Jurkat, Clone E6-1 (cell line): Measurements from ENCODE around the gene ADGRE1.

Experiments used
- DNase-seq: peaks from one replicate; pipeline ENCODE4 v3.0.0-alpha.2; 2011; ENCODE audit warnings: low read depth, low spot score
- H3K4me3 ChIP-seq: 2 replicates; pipeline ENCODE4 v1.5.1; 2011; ENCODE audit warnings: mild to moderate bottlenecking, low read length, control low read depth, moderate library complexity

Gene ADGRE1

DNA sequence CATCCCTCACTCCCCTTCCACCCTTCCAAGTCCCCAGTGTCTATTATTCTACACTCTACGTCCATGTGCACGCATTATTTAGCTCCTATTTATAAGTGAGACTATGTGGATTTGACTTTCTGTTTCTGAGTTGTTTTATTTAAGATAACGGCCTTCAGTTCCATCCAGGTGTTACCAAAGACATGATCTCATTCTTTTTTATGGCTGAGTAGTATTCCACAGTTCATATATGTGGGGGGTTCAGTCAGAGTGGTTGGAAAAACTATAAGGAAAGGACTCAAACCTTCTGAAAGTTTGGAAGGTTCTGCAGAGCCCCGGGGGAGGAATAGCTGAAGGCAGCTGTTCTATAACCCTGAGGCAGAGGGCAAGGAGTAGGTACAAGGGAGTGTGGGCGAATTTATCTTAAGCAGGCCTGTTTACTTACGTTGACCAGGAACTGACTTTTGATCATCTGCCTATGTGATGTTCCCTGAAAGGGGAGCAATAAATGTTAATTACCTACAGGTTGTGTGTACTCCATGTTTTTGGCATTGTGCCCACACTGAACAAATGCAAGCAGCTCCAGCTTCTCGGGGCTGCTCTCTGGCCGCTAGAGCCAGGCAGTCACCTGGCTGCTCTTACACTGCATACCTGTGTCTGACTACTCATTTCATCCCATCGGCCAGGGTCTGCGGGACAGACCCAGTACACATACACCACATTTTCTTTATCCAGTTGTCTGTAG, 13.5 kb upstream of the ADGRE1 start:
- no peak for DNase-seq
- no peak overlapping the region for H3K4me3 ChIP-seq

DNA sequence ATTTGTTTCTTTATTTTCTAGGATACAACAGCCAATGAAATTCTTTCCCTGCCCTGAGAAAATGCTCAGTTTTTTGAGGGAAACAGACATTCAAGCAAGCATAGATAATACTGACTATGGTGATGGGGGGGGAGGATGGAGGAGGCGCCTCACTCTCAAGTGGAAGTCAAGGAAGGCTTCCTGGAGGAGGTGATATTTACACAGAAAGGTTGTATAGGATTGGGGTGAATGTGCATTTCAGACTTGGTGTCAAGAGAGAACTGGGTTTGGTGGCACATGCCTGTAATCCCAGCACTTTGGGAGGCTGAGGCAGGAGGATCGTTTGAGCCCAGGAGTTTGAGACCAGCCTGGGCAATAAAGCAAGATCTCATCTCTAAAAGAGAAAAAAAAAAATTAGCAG, 12.2 kb upstream of the ADGRE1 start:
- H3K4me3 ChIP-seq = no peak overlapping the region
- DNase-seq = no peak

DNA sequence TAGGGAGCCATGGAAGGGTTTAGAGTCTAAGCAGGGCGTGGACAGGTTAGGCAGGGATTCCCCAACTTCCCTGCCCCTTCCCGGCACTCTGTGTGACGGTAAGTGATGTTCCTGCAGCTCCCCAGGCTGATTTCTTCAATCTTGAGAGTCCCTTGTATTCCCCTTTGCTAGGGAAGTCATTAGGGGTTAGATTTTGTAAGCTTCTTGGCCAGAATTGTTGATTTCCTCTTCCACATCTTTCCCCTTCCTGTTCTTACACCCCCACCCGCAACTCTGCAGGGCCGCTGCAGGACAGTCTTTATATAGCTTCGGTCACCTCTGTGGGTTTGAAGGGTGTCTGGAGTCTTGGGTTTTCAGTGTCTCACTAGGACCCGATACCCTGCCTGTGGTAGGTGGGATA, 10.6 kb upstream of the ADGRE1 start:
- no peak overlapping the region for H3K4me3 ChIP-seq
- no peak for DNase-seq

DNA sequence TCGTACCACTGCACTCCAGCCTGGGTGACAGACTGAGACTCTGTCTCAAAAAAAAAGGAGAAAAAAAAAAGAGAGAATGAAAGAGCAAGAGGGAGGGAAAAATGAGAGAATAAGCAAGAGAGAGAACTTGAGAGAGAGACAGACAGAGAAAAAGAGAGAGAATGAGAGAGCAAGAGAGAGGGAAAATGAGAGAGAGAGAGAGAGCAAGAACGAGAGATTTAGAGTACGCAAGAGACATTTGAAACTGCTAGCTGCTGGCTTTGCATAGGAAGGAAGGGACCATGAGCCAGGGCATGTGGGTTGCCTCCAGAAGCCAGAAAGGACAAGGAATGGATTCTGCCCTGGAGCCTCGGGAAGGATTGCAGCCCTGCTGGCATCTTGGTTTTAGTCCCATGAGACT, 9.6 kb upstream of the ADGRE1 start:
- no peak overlapping the region for H3K4me3 ChIP-seq
- no peak for DNase-seq

DNA sequence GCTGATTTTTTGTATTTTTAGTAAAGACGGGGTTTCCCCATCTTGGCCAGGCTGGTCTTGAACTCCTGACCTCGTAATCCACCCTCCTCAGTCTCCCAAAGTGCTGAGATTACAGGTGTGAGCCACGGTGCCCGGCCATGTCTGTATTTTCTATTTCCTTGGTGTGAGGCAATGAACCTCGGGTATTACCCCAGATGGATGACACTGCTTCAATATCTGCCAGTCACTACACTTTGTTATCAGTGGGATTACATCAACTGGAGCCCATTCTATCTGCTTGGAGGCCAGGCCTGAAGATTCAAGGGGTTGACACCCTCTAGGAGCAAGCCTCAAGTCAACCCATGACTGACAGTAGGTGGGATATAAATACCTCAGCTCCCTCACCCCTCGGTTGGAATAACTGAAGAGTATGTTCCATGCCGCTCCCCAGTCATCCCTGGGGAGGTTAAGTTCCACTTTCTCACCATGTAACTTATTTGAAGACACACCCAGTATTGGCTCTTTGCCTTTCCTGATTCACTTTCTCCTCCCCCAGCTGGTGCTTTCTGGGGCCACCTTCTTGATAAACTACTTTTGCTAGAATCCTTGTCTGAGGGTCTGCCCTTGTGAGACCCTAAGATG, 992 bp upstream of the ADGRE1 start:
- DNase-seq = no peak
- no peak overlapping the region for H3K4me3 ChIP-seq

DNA sequence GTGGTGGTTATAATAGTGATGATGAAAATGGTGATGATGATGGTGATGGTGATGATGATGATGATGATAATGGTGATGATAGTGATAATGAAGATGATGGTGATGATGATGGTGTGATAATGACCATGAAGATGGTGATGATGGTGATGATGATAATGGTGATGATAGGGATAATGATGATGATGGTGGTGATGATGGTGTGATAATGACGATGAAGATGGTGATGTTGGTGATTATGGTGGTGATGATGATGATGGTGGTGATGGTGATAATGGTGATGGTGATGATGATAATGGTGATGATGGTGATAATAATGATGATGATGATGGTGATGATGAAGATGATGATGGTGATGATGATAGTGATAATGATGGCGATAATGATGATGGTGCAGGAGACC, 1.6 kb downstream of the ADGRE1 start:
- H3K4me3 ChIP-seq = no peak overlapping the region
- DNase-seq = no peak

DNA sequence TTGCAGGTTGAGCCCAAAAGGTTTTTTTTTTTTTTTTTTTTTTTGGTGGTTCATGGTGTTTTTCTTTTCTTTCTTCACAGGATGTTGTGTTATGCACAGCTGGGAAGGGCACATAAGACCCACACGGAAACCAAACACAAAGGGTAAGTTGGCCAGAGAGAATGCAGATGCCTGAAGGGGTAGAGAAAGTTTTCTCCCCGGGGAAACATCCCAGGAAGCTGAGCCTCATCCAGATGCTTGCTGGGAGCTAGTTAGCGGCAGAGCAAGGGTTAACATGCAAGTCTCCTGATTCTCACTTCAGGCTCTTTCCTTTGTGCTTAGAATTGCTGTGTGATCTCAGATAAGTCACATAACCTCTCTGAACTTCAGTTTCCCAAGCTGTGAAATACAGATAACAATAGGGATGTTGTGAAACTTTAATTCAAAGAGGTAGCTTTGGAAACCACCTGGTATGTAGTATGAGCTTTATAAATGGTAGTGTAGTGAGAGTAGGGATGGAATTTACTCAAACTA, 3.1 kb downstream of the ADGRE1 start:
- DNase-seq = peak; percentile 77
- peak overlapping the region; percentile 15; the same call in 1 of the 2 replicates for H3K4me3 ChIP-seq

DNA sequence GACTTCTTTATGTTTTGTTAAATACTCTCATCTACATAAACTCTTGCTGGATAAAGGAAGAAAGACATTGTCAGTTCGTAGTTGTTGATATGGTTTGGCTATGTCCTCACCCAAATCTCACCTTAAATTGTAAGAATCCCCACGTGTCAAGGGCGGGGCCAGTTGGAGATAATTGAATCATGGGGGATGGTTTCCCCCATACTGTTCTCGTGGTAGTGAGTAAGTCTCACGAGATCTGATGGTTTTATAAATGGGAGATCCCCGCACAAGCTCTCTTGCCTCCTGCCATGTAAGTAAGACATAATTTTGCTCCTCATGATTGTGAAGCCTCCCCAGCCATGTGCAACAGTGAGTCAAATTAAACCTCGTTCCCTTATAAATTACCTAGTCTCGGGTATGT, 3.6 kb downstream of the ADGRE1 start:
- no peak overlapping the region for H3K4me3 ChIP-seq
- DNase-seq = peak; percentile 68

DNA sequence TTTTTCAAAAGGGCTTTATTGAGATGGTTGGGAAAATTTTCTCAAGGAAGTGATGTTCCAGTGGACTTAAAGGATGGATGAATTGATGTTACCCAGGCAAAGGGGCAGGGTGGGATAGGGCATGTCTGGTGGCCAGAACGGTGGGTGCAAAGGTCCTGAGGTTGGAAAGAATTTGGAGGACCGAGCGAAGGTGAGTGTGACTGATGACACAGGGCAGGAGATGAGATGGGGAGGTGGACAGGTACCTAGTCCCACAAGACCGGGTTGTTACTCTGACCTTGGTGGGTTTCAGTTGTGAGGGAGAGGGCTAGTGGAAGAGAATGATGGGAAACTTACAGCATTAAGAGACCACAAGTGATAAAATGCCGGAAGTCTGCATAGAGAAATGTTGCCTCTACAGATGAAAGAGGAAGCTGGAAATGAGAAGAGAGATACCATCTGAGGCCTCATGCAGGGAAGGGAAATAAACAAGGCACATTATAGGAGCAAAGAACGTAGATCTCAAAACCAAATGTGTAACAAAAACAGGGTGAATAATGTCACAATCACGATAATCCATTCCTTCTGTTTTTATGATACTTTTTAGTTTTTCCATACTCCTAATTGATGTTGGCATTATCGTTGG, 4.5 kb downstream of the ADGRE1 start:
- peak; percentile 89 for DNase-seq
- H3K4me3 ChIP-seq = peak overlapping the region; percentile 4; the same call in 1 of the 2 replicates

DNA sequence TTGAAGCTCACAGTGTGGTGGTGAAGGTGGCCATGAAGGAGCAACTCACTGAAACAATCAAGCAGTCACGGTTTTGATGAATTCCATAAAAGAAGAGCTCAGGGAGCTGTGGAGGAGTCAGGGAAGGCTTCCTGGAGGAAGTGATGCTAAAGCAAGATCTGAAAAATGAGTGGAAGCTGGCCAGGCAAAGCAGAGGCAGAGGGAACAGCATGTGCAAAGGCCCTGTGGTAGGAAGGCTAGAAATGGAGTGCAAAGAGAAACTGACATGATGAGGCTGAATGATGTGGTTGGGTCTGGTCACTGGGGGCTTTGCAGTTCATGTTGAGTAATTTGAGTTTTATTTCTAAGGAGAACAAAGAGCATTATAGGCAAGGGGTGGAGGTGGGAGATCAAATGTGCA, 6.9 kb downstream of the ADGRE1 start:
- H3K4me3 ChIP-seq = no peak overlapping the region
- DNase-seq = no peak

DNA sequence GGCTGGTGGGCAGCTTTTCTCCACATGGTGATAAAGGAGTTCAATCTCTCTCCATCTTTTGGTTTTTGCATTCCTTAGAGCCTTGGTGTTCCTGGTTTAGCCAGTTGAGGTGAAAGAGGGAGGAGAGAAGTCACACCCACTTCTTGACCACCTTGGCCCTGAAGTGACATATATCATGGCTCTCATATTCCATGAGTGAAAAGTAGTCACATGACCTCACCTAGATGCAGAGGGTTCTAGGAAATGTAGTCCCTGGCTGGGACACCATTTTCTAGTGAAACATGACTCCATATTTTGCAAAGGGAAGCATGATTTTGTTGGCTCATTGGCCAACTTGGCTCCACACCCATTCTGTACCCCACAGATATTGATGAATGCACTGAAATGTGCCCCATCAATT, 16.1 kb downstream of the ADGRE1 start:
- no peak overlapping the region for H3K4me3 ChIP-seq
- no peak for DNase-seq

DNA sequence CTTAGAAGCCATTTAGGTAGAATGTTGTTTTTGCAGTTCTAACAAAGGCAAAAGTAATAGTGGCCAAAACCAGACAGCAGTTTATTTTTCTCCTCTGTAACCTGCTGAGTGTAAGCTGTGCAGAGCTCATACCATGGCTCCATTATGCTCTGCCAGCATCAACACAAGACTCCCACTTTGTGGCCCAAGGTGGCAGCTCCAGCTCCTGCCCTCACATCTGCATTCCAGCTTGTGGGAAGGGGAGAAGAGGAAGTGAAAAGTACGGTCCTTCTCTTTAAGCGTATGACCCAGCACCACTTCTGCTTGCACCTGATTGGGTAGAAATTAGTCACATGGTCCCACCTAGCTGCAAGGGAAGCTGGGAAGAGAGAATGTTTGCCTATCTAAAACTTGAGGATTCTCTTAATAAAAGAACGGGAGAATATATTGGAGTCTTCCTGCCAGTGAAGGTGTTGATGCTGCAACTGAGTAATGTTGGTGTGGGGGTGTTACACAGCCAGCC, 19.2 kb downstream of the ADGRE1 start:
- DNase-seq = no peak
- H3K4me3 ChIP-seq = no peak overlapping the region

DNA sequence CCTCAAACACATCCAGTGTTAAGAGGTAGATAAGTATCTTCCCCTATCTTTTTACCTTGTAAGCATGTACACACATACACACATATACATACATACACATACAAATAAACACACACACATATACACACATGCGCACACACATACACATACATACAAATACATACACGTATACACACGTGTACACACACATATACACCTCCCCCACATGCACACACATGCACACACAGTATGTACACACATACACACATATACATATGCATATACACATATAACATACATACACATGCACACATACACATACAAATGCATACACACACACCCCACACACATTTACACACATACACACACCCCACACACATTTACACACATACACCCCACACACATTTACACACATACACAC, 24.1 kb downstream of the ADGRE1 start:
- no peak for DNase-seq
- no peak overlapping the region for H3K4me3 ChIP-seq

DNA sequence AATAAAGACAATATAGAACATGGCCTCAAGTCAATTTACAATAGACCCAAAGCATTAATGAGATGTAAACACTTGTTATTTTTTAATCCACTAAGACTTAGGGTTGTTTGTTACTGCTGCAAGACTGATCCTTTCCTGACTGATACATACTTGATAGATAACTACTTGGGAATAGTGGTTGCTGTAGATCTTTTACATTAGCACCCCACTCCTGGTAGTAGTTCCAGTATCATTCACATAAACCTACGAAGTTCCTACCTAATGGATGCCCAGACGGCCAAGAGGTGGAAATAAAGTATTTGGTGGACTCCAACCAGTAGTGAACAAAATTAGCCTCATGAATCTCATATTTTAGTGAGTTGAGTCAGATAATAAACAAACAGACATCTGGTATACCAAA, 26.9 kb downstream of the ADGRE1 start:
- H3K4me3 ChIP-seq = no peak overlapping the region
- no peak for DNase-seq

DNA sequence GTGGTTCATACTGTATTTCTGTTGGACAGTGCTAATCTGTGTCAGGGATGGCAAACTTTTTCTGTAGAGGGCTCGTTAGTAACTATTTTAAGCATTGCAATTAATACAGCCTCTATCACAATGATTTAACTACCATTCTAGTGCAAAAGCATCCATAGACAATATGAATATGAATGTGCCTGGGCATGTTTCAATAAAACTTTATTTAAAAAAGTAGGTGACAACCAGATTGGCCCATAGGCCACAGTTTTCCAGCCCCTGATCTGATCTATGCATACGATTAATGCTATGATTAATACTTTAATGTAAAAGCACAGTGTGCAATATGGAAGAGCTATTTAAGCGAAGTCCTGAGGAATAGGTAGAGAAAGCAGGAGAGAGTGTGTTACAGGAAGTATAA, 29.6 kb downstream of the ADGRE1 start:
- DNase-seq = no peak
- H3K4me3 ChIP-seq = no peak overlapping the region

DNA sequence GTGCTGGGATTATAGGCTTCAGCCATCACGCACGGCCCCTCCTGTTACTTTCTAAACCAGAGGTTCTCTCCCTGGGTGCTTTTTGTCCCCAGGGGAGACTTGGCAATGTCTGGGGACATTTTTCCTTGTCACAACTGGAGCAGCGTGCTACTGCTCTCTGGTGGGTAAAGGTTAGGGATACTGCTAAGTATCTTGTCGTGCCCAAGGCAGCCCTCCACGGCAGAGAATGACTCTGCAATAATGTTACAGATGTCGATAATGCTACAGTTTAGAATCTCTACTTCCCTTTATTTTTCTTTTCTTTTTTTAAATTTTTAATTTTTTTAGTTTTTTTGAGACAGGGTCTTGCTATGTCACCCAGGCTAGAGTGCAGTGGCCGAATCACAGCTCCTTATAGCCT, 38.0 kb downstream of the ADGRE1 start:
- DNase-seq = no peak
- no peak overlapping the region for H3K4me3 ChIP-seq

DNA sequence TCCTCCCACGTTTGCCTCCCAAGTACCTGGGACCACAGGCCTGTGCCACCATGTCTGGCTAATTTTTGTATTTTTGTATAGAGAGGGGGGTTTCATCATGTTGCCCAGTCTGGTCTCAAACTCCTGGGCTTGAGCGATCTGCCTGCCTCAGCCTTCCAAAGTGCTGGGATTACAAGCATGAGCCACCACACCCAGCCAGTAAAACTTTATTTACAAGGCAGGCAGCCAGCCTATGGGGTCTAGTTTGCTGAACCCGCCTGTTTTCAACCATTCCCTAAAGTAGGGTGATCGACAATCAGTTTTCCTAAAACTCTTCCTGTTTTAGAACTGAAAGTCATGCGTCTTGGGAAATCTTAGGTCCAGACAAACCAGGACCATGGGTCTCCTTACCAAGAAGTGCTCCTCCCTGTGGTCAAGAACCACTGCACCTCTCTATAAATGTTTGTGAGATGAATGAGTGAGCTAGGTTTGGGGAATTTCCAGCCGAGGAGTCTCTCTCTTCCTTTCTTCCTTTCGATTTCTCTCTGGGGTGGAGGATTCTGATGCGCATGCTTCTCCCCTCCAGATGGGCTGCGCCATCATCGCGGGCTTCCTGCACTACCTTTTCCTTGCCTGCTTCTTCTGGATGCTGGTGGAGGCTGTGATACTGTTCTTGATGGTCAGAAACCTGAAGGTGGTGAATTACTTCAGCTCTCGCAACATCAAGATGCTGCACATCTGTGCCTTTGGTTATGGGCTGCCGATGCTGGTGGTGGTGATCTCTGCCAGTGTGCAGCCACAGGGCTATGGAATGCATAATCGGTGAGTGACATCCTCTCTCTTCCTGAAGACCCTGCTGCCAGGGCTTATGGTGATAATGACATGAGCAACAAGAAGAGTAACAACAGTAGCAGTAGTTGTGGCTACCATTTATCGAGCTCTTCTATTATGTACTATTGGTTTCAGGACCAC, 38.7 kb downstream of the ADGRE1 start:
- DNase-seq = no peak
- no peak overlapping the region for H3K4me3 ChIP-seq

DNA sequence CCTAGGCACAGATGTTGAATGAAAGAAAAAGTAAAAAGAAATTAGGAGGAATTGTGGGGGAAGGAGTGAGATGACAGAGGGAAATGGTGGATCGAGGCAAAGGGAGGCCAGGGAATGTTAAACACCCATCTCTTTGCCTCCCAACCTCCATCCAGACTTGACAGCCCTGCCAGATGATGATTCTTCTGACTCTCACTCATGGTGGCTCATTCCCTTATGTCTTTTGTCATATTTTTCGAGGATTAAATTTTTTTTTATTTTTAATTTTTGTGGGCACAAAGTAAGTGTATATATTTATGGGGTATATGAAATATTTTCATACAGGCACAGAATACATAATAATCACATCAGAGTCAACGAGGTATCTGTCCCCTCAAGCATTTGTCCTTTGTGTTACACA, 42.8 kb downstream of the ADGRE1 start:
- H3K4me3 ChIP-seq = no peak overlapping the region
- DNase-seq = no peak

DNA sequence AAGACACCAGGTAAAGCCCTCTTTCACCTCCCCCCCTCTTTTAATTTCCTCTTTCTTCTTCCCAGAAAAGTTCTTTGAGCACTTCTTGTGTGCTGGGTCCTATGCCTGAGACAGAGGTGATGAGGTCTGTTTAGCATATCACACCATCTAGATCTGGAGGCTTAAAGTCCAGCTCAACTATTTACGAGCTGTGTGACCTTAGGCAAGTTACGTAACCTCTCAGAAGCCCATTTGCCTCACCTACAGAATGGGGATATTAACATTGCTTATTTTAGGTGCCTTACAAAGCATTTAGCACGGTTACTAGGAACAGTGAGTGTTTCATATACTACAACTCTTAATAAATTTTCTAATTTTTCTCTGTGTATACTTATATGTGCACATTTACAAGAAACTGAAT, 47.7 kb downstream of the ADGRE1 start:
- no peak overlapping the region for H3K4me3 ChIP-seq
- no peak for DNase-seq
